PC-3 (cell line): ENCODE measurements around the gene PTPRD.

ENCODE experiments used
- EZH2phosphoT487 ChIP-seq: fragments of 300-600 bp; sonication (generic); IDR thresholded peaks from 2 replicates; pipeline ENCODE4 v1.6.1; 2018; ENCODE audit warnings: mild to moderate bottlenecking, antibody characterized with exemption, low read length, borderline replicate concordance
- TF ChIP-seq, protein P1 (sequence below): fragments of 300-600 bp; sonication (generic); conservative IDR thresholded peaks from 2 replicates; pipeline ENCODE4 v1.5.1; 2017; ENCODE audit warnings: antibody characterized with exemption, low read depth, mild to moderate bottlenecking, low read length

DNA sequence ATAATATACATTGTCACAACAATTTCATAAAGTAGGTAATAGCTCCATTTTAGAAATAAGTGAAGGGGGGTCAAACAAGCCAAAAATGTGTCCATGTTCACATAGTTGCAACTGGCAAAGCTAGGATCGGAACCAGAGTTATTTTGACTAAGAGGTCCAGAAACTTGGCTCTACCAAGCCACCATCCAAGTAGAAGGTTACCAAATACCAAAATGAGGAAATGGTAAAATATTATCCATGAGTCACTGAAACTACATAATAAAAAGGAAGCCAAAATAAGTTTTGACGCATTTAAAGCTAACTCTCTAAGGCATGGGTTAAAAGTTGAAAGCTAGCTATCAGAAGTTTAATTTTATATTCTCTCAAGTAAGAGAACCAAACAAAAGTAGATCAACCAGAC, 1926.3 kb downstream of the PTPRD start:
- TF ChIP-seq EZH2phosphoT487 = no peak
- TF ChIP-seq, protein P1, sequence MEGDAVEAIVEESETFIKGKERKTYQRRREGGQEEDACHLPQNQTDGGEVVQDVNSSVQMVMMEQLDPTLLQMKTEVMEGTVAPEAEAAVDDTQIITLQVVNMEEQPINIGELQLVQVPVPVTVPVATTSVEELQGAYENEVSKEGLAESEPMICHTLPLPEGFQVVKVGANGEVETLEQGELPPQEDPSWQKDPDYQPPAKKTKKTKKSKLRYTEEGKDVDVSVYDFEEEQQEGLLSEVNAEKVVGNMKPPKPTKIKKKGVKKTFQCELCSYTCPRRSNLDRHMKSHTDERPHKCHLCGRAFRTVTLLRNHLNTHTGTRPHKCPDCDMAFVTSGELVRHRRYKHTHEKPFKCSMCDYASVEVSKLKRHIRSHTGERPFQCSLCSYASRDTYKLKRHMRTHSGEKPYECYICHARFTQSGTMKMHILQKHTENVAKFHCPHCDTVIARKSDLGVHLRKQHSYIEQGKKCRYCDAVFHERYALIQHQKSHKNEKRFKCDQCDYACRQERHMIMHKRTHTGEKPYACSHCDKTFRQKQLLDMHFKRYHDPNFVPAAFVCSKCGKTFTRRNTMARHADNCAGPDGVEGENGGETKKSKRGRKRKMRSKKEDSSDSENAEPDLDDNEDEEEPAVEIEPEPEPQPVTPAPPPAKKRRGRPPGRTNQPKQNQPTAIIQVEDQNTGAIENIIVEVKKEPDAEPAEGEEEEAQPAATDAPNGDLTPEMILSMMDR = no peak
